ENCODE measurements around the gene YKT6.

Gene YKT6

DNA sequence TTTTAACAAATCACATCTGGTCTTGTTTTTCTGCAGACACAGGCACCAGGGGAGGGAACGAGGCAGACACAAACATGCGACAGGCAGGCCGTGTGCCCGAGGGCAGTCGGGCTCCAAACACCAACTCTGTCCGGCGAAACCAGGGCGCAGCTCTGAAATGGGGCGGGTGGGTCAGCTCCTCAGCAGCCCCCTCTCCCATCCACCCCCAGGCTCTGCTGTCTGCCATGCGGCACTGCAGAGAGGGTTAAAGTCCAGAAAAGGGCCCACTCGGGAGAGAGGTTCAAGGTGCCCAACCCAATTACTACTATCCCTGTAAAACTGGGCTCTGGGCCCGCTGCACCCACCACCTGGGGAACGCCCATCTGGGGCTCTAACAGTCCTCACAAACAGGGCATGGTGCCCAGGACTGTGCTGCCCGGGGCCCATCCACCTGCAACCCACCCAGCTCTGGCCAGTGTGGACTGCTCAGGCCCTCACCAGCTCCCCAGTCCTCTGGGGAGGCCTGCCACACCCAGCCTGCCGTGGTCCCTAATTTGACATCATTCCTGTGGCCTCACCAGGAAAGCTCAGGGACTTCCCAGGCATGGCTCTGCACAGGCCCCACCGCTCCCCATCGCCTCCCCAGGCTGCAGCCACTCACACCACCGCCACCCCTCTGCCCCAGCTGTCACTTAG, 18.7 kb downstream of the YKT6 start:
- no peak for DNase-seq

- no peak for DNase-seq
Measured at GRCh38 chr7:44220046-44220357, 19.2 kb downstream of the YKT6 start.

DNA sequence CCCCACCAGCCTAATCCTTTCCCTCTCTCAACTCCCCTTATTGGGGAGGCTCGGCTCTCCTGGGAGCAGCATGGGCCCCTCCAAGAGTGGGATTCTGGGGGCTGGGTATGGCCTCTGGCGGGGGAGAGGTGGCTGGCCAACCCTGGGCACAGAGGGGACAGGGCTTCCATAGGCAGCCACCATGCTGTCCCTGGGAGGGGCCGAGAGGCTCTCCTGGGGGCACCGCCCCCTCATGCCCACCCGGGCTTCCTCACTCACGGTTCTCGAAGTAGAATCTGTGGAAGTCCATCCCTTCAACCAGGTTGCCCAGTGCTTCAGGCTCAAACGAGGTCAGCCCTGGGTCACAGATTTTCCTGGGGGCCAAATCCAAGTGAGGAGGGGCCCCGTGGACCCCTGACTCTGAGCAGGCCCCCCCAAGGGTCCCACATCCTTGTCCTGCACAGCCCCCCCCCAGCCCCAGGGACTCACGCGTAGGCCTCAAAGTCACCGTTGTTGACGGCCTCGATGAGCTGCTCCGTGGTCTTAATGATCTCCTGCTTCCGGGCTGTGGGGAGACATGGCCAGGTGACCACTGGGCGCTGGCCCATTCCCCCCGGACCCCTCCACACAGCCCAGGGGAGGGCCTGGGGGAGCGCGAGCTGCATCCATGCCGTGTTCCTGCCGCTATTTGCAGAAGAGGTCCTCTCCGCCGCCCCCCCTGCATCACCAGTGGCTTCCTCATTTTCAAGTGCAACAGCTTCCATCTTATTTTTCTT, 19.8 kb downstream of the YKT6 start:
- no peak for DNase-seq

DNA sequence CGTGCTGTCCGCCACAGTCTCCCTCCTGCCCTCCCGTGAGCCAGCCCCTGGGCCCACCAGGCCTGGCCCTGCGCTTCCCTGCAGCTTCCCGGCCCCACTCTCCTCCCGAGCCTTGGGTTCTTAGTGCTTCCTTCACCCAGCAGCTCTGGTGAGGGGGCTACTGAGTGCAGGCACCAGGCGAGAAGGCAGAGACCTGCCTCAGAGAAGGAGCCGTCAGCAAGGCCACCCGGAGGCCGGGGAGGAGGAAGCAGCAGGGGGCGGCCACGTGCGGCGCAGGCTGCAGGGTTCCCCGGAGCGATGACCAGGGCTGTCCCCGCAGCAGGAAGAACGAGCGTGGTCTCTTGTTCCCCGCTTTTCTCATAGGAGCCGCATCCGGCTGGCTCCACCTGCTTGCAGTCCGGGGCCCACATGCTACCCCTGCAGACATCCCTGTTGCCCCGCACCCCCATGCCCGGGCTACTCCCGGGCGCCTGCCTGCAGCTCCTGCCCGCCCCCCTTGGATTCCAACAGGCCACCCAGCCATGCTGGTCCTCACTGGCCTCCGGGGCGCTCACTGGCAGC, 20.5 kb downstream of the YKT6 start:
- DNase-seq = no peak

DNA sequence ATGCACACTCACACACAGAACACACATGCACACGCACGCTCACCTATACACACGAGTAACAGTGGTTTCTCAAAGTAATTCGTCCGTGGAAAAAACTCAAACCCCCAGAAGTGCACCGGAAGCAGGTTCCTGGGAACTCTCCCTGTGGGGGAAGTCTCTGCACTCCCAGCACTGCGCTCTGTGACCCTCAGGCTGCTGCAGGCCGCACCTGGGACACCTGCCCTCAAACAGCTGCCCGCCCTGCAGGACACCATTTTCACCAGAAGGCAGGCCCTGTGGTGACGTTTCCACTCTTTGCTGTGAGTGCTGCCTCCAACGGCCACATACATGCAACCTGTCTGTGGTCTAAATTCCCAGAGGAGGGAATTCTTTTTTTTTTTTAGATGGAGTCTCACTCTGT, 21.3 kb downstream of the YKT6 start:
- DNase-seq = no peak

DNA sequence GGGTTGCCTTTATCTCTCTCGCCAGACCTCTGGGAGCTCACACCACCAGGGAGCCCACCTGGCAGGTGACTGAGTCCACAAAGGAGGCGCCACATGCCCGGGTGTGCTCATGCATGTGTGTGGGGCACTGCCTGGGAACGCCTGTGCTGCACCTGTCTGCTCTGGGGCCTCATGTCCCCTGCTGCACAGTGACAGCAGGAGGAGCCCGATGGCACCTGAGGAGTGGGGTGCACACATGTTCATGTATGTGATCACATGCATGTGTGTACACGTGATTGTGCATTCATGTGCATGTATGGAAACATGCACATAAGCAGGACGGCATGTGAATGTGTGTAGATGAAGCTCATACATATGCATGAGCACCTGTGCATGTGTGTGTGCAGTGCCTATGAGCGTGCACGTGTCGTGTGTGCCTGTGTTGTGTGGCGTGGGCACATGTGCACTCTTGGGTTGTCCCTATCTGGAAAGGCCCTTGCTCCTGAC, 22.0 kb downstream of the YKT6 start:
- no peak for DNase-seq

GRCh38 chr7:44223362-44224079, 22.7 kb downstream of the YKT6 start:
- no peak for DNase-seq

DNA sequence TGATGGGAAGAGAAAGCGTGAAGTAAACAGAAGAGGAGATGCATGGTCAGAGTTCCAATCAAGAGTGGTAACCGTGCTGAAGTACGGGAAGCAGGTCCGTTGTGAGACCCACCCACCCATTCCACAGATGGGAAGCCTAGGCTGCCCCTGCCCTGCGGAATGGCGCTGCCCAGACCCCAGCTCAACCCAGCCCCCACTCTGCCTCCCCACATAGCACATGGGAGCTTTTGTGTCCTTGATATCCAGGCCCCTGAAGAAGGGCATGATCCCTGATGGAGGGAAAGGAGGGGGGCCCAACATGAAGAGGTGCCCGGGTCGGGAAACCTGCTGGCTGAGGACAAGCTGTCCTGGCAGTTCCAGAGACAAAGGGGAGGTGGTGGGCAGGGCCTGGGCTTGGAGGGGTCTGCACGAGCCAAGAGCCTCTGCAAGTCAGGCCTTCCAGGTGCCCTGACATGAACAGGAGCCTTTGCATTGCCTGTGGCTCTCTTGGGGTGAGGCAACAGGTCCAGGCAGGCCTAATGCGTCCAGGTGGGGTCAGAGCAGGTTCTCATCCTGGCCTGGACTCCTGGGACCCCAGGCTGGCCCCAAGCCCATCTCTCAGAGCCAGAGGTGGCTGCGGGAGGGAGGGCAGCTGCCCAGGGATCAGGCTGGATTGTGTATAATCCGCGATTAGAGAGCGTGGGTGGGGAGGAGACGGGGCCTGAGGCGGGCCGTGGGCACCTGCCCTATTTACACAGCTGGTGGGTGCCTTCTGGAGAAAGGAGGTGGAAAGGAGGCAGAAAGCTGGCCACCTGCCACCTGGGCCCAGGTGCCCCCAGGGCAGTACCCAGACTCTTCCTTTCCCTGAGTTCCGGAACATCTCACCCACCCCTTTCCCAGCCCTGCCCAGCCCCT, 23.5 kb downstream of the YKT6 start:
- DNase-seq = no peak

GRCh38 chr7:44224974-44225565, 24.3 kb downstream of the YKT6 start:
- no peak for DNase-seq

DNA sequence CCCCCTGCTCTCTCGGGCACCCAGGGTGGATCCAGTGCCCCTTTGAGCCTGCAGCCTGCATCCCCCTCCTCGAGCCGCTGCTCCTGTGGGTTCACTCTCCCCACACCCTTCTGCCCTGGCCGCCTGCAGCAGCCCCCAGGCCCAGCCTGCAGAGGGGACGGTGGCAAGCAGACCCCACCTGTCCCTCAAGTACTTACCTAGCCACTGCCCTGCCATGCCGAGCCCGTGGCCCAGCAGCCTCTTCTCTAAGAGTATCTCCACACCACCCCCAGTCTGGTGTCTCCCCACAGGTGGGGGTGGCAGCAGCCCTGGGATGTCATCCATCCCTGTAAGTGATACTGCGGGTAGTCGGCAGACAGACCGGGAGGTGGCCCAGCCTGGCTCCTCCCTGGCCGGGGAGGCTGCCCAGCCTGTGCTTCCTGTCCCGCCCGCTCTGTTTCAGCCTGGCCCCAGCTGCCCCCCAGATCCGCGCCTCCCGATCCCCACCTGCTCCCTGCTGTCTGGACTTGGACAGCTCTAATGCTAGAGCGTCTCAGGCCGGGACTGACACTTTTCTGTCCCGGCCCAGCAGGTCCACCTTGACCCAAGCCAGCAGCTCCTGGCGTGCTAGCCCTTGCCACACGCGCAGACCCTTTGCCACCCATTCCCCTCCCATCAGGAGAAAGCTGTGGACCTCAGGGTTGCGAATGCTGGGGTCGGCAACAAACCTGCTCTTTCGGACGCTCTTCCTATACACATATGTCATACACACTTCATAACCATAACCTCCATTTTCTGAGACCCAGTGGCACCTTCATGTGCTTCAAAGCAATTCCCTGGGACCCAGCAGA, 25.0 kb downstream of the YKT6 start:
- no peak for DNase-seq

DNA sequence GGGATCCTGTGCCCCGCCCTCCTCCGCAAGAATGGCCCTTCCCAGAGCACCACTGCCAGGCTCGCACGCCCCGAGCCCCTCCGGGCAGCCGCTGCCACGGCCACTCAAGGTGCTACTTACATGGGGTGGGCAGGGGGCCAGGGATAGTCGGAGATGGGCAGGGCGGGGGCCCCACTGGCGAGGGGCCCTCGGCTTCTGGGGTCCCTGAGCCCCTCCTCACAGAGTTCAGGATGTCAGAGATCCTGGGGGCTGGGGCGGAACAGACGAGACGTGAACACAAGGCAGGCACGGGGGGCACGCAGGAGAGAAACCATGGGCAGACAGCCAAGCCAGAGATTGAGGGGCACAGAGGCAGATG, 25.6 kb downstream of the YKT6 start:
- DNase-seq = no peak

DNA sequence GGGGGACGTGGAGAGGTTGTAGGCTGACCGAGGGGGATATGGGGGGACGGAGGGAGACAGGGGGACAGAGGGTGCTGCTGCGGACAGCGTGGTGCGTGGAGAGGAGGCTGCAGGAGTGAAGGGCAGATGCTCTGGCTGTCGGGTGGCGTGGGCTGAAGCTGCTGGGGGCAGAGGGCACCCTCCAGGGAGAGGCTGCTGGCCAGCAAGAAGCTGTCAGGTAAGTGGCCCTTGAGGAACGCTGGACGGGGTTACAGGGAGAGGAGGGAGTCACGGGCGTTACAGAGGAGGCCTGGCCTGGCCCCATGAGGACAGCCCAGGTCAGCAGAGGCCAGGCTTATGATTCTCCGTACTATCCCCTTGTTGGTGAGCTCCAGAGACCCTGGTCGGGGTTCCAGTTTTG, 27.1 kb downstream of the YKT6 start:
- no peak for DNase-seq

- DNase-seq = no peak
Measured at GRCh38 chr7:44228571-44229350, 28.0 kb downstream of the YKT6 start.

DNA sequence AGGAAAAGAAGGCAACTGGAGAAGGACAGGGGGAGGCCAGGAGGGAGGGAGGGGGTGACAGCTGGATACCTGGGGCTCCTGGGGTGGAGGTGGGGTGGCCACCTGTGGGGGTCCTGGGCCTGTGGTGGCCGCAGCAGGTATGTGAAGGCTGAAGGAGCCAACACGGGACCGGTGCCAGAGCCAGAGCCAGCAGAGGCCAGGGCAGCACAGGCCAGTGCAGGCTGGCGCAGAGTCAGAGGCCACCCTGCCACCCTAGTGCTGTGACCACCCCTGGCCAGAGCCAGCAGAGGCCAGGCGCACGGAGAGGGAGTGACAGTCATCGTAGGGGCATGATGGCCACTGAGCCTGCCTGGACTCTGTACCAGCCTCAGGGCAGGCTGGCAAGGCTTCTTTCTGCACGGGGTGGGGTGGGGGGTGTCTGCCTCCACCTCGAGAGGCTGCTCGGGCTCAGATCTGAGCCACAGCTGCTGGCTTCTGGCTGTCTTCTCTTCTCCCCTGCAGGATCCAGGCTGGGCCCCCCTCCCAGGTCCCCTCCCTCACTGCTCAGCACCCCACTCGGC, 28.8 kb downstream of the YKT6 start:
- DNase-seq = no peak

DNA sequence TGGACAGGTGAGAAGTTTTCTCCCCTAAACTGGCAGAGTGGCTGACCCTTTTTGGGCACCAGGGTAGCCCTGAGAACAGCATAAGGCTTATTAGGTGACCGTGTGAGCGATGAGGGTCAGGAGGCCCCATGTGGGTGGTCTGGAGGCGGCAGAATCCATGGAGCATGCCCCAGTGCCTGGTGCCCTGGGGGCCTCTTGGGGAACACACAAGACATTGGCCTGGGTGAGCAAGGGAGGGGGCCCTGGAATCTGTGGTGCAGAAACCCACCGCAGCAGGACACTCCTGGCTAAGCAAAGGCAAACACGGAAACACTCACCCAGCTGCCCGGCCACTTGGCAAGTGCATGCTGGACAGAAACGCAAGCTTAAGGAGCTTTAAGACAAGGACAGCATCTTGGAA, 29.5 kb downstream of the YKT6 start:
- no peak for DNase-seq

DNA sequence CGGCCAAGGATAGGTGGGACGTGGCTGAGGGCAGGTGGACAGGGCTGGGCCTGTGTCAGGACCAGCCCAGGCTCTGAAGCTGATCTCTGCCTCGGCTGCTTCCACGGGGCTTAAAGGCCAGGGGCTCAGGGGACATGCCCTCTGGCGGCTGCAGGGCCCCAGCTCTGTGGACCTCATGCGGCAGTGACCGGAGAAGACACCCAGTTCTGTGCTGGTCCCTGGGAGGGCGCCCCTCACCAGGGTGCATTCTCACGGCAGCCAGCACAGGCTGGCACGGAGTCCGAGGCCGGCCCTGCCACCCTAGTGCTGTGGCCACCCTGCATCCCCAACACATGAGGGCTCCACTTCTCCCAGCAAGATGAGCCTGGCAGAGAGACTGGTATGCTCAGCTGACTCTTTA, 30.3 kb downstream of the YKT6 start:
- DNase-seq = no peak

GRCh38 chr7:44232396-44232795, 31.6 kb downstream of the YKT6 start:
- no peak for DNase-seq

- no peak for DNase-seq
Measured at GRCh38 chr7:44232901-44233715, 32.3 kb downstream of the YKT6 start.

- DNase-seq = no peak
Measured at GRCh38 chr7:44235066-44235465, 34.3 kb downstream of the YKT6 start.

Data from hippocampal formation (tissue), 2 donors.